Activated gamma-delta T cell (primary cell): ENCODE measurements around the gene SPSB4.
"Not testable (repeated sequence)": the region's sequence is repeated elsewhere in the genome, so short reads cannot be mapped to it uniquely, and the experiment has no call there.

Experiments used
- DNase-seq: peaks from one replicate; lab custom pipeline; 2025; lab: John Stamatoyannopoulos, UW

SPSB4 gene

GRCh38 chr3:141115789-141116541 is 64.8 kb downstream of the SPSB4 start:
- DNase-seq, result no peak

- no peak for DNase-seq
Measured at GRCh38 chr3:141116721-141117120, 65.6 kb downstream of the SPSB4 start.

DNA sequence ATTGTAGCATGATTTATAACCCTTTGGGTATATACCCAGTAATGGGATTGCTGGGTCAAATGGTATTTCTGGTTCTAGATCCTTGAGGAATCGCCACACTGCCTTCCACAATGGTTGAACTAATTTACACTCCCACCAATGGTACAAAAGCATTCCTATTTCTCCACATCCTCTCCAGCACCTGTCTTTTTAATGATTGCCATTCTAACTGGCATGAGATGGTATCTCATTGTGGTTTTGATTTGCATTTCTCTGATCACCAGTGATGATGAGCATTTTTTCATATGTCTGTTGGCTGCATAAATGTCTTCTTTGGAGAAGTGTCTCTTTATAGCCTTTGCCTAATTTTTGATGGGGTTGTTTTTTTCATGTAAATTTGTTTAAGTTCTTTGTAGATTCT is 66.8 kb downstream of the SPSB4 start:
- DNase-seq, result not testable (repeated sequence)

- DNase-seq, result no peak
Measured at GRCh38 chr3:141122455-141123030, 71.4 kb downstream of the SPSB4 start.

DNA sequence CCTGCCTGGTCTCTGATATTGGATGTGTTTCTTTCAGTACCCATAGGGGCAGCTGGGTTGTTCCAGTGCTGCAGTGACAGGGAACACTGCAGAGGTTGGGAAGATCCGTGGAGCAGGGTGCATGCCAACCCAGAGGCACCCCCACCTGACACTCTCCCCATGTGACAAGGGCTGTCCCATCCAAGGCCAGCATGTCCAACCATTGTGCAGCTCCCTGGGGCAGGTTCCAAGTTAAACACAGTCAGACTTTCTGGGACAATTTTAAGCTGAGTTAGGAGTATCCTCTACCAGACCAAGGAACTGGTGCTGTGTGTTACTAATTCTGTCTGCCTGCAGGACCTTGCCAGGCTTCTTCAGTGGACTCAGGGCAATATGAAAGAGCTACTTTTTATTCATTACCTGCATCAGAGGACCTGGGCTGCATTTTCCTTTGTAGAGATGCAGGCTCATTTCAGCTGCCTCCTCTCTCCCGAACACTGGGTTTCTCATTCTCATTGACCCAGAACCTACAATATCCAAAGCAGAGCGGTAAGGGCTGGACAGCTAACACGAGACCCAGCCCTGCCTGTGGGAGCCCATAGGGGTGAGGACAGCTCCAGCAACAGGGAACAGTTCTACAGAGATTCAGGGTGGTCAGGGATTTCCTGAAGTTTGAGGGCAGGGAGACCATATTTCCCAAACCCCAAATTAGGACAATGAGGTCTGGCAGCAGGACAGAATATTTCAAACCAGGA is 72.7 kb downstream of the SPSB4 start:
- no peak for DNase-seq

DNA sequence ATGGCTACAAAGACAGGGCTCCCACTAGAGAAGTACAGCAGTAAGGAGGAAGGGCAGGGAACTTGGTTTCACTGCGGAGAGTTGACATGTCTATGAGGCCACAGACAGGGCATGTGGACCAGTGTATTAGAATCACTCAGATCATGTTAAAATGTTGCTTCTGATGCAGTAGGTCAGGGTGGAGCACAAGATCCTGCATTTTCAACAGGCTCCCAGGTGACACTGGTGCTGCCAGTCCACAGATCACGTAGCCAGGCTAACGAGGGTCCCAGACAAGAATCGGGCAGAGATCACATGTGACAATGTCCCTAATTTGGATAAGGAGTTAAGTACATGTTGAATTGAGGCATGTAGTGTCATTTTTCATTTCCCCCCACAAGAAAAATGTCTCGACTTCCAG is 73.6 kb downstream of the SPSB4 start:
- no peak for DNase-seq

DNA sequence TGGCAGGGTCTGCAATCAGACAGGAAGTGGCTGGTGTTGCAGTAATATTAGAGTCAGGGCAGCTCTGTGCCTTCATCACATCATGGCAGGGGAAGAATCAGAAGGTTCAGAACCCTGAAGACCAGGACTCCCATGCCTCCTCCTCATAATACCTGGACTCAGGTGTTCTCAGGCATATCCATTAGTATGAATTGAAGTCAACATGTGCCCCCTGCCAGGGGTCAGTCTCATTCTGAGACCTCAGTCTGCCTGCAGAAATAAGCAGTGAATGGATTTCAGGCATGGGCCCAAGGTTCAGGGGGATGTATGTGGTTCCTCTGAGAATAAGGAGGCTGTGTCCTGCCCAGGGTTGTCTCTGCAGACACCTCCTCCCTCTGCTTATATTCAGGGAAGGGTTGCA is 74.2 kb downstream of the SPSB4 start:
- no peak for DNase-seq

- no peak for DNase-seq
Measured at GRCh38 chr3:141126661-141127343, 75.7 kb downstream of the SPSB4 start.

DNA sequence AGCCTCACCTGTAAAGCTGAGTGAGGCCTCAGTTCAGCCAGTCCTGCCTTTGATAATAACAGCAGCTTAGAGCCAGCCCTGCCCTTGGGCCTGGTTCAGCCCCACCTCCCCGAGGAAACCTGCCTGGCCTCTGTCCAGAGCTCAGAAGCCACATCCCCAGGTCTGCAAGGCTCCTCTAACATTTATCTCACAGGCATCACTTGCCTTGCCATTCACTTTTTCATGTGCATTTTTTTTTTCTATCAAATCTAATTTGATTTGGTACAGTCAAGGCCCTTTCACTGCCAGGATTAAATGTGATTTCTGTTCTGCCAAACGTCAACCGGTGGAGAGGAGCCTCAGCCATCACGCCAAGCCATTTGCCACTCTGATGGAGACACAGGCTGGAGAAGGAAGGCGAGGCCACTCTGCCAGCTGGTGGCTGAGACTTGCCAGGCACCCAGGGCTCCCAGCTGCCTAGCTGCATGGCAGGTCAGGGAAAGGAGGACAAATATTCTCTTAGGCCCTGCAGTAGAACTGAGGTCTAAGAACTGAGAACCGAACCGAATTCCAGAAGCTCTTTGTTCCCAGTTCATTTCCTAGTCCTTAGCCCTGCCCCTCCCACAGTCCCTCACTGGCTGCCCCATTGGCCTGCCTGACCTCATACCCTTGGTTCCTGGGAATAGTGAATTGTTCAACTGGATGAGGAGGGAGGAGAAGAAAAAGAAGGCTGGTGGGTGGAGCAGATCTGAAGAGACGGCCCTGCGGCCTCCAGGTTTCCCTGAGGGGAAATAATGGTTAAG is 76.4 kb downstream of the SPSB4 start:
- DNase-seq, result no peak

DNA sequence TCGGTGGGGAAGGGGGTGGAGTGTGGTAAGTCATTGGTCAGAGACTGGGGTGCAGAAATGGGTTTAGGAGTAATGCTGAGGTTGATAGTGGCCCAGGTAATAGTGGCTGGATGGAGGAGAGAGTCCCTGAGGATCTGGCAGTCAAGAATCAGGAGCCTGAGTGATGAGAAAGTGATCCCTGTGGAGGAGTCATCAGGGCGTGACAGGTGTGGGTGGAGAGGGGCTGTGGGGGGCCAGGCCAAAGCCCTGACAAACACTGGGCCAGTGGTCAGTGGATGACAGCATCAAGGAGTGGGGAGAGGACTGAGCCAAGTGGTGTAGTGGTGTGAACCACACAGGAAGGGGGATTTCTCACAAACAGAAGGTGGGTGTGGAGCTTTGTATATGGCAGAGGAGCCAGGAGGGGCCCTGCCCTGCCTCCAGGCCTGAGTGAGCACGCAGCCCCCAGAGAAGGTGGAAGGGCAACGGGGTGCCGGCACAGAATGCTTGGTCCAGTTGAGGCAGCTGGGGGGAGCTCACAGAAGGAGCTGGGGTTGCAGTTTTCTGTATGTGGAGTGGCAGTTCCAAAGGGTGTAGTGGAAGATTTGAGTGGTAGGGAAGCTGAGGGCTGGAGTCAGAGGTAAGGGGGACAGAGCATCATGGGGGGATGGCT is 77.1 kb downstream of the SPSB4 start:
- no peak for DNase-seq

- DNase-seq, result no peak
Measured at GRCh38 chr3:141129049-141129448, 77.9 kb downstream of the SPSB4 start.

GRCh38 chr3:141129541-141130011 is 78.4 kb downstream of the SPSB4 start:
- no peak for DNase-seq

- no peak for DNase-seq
Measured at GRCh38 chr3:141143517-141143916, 92.4 kb downstream of the SPSB4 start.

- no peak for DNase-seq
Measured at GRCh38 chr3:141146979-141147470, 95.9 kb downstream of the SPSB4 start.

DNA sequence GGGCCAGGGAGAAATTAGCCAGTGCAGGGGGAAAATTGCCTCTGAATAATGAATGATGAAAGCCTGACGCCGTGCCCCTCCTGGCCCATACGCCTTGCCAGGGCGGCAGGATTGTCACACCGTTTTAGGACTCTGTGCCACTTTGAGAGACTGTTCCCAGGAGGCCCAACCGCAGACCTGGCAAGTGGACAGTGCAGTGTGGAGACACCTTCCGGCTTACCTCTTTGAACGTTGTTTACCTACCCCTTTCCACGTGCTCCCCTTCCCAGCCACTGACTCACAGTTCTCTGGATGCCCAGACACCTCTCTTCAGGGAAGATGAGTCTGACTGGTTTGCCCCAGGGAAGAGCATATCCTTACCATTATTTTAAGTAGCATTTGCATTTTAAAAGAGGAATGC is 96.5 kb downstream of the SPSB4 start:
- DNase-seq, result no peak

DNA sequence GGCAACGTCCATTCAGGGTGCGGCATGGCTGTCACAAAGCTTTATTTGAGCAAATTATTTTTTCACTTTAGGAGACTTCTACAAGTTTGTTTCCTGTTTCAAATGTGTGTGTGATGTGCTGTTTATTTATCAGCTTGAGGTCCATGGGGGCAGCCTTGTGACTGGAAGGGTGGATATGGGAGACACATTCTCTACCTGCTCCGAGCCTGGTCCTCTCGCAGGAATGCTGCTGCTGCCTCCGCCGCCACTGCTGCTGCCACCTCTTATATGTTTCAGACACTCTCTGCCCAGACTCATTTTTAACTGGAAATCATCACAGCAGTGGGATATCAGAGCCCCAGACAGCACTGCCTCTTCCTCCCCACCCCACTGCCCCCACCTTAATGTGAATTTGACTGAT is 97.0 kb downstream of the SPSB4 start:
- no peak for DNase-seq

- DNase-seq, result no peak
Measured at GRCh38 chr3:141148770-141149169, 97.6 kb downstream of the SPSB4 start.

- DNase-seq, result no peak
Measured at GRCh38 chr3:141150081-141150830, 99.1 kb downstream of the SPSB4 start.

- DNase-seq, result no peak
Measured at GRCh38 chr3:141150931-141151330, 99.8 kb downstream of the SPSB4 start.

DNA sequence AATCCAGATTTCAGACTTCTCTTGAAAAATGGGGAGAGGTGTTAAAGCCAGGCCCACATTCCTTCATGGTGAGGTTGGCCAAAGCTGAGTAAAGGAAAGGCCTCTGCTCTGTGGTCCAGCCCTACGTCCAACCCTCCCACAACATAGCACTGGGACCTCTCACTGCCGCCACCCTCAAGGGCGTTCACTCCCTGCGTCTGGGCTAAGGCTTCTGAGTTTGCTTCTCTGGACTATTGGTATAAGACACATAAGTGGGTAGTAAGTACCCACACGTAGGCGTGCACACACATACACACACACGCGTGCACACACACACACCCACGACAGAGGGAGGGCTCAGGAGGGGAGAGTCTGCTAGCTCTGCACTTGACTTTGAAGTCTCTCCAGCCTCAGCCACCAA is 100.3 kb downstream of the SPSB4 start:
- no peak for DNase-seq
